HG02870 (cell line): ENCODE results near the gene DYDC1.
"Not testable (repeated sequence)": the region's sequence is repeated elsewhere in the genome, so short reads cannot be mapped to it uniquely, and the experiment has no call there.

Experiments
- ATAC-seq: cut with Tn5 transposase; IDR thresholded peaks from one replicate; pipeline ENCODE4 v1.9.1; 2021; ENCODE audit warnings: mild to moderate bottlenecking, moderate library complexity; ENCODE audit not compliant: unreplicated experiment

Gene DYDC1

GRCh38 chr10:80344912-80345311 is 11.6 kb downstream of the DYDC1 start:
- ATAC-seq: no peak

GRCh38 chr10:80344276-80344675 is 12.3 kb downstream of the DYDC1 start:
- no peak for ATAC-seq

GRCh38 chr10:80333983-80334382 is 22.6 kb downstream of the DYDC1 start:
- ATAC-seq: no peak

- ATAC-seq: no peak
Measured at GRCh38 chr10:80324891-80325364, 31.6 kb downstream of the DYDC1 start.

GRCh38 chr10:80324086-80324485 is 32.5 kb downstream of the DYDC1 start:
- ATAC-seq: no peak

- ATAC-seq: no peak
Measured at GRCh38 chr10:80323311-80323710, 33.2 kb downstream of the DYDC1 start.

GRCh38 chr10:80322711-80323110 is 33.8 kb downstream of the DYDC1 start:
- no peak for ATAC-seq

- ATAC-seq: no peak
Measured at GRCh38 chr10:80322158-80322557, 34.4 kb downstream of the DYDC1 start.

- no peak for ATAC-seq
Measured at GRCh38 chr10:80321183-80321582, 35.4 kb downstream of the DYDC1 start.

GRCh38 chr10:80320377-80320776 is 36.2 kb downstream of the DYDC1 start:
- ATAC-seq: no peak

GRCh38 chr10:80319725-80320290 is 36.7 kb downstream of the DYDC1 start:
- ATAC-seq: no peak

- ATAC-seq: no peak
Measured at GRCh38 chr10:80319318-80319717, 37.2 kb downstream of the DYDC1 start.

GRCh38 chr10:80318742-80319141 is 37.8 kb downstream of the DYDC1 start:
- no peak for ATAC-seq

GRCh38 chr10:80315391-80315790 is 41.2 kb downstream of the DYDC1 start:
- ATAC-seq: no peak

- no peak for ATAC-seq
Measured at GRCh38 chr10:80313523-80313922, 43.0 kb downstream of the DYDC1 start.

- ATAC-seq: not testable (repeated sequence)
Measured at GRCh38 chr10:80305989-80306388, 50.6 kb downstream of the DYDC1 start.

GRCh38 chr10:80296942-80297341 is 59.6 kb downstream of the DYDC1 start:
- ATAC-seq: no peak

- ATAC-seq: no peak
Measured at GRCh38 chr10:80292607-80293239, 63.8 kb downstream of the DYDC1 start.

GRCh38 chr10:80290474-80291220 is 65.9 kb downstream of the DYDC1 start:
- ATAC-seq: no peak

GRCh38 chr10:80289451-80290287 is 66.9 kb downstream of the DYDC1 start, which contains the start of gene MAT1A:
Gene MAT1A (minus strand): TSS chr10:80289658. CDS start chr10:80289423, 235 bp downstream.
- no peak for ATAC-seq

GRCh38 chr10:80288849-80289248 is 67.7 kb downstream of the DYDC1 start:
- ATAC-seq: no peak
